MM.1S (cell line): ENCODE data around the gene POU5F1.
"Not testable (repeated sequence)": the region's sequence is repeated elsewhere in the genome, so short reads cannot be mapped to it uniquely, and the experiment has no call there.

Source experiments
- EZH2phosphoT487 ChIP-seq: fragments of 300-600 bp; sonication (generic); IDR thresholded peaks from 2 replicates; pipeline ENCODE4 v1.6.1; 2018; ENCODE audit warnings: antibody characterized with exemption, low read length
- TF ChIP-seq, protein P1 (sequence below): fragments of 300-600 bp; sonication (generic); IDR thresholded peaks from 2 replicates; pipeline ENCODE4 v1.5.1; 2016; ENCODE audit warnings: antibody characterized with exemption, low read length, mixed read lengths

DNA sequence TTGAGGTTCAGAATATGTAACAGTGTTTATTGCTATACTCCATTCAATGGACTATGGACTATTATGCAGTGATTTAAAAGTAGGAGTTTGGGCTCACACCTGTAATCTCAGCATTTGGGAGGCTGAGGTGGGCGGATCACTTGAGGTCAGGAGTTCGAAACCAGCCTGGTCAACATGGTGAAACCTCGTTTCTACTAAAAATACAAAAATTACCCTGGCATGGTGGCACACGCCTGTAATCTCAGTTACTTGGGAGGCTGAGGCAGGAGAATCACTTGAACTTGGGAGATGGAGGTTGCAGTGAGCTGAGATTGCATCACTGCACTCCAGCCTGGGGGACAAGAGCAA lies 28.6 kb upstream of the POU5F1 start:
- TF ChIP-seq, protein P1, sequence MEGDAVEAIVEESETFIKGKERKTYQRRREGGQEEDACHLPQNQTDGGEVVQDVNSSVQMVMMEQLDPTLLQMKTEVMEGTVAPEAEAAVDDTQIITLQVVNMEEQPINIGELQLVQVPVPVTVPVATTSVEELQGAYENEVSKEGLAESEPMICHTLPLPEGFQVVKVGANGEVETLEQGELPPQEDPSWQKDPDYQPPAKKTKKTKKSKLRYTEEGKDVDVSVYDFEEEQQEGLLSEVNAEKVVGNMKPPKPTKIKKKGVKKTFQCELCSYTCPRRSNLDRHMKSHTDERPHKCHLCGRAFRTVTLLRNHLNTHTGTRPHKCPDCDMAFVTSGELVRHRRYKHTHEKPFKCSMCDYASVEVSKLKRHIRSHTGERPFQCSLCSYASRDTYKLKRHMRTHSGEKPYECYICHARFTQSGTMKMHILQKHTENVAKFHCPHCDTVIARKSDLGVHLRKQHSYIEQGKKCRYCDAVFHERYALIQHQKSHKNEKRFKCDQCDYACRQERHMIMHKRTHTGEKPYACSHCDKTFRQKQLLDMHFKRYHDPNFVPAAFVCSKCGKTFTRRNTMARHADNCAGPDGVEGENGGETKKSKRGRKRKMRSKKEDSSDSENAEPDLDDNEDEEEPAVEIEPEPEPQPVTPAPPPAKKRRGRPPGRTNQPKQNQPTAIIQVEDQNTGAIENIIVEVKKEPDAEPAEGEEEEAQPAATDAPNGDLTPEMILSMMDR, result not testable (repeated sequence)
- TF ChIP-seq EZH2phosphoT487, result not testable (repeated sequence)
